Fibroblast of pulmonary artery (primary cell): ENCODE data around the gene STRN4.
"Not testable (repeated sequence)": the region's sequence is repeated elsewhere in the genome, so short reads cannot be mapped to it uniquely, and the experiment has no call there.

ENCODE experiments used
- DNase-seq: peaks from one replicate; pipeline ENCODE4 v3.0.0-alpha.2; 2010; ENCODE audit warnings: low read depth
- H3K4me3 ChIP-seq: replicated peaks from 2 replicates; pipeline ENCODE4 v1.5.1; 2011; ENCODE audit warnings: low read depth, mild to moderate bottlenecking, control low read depth, low read length, moderate library complexity
- CTCF ChIP-seq: IDR thresholded peaks from 2 replicates; pipeline ENCODE4 v1.5.1; 2011; ENCODE audit warnings: mild to moderate bottlenecking, control low read depth, low read length, inconsistent platforms; ENCODE audit errors: missing control alignments

Gene STRN4

DNA sequence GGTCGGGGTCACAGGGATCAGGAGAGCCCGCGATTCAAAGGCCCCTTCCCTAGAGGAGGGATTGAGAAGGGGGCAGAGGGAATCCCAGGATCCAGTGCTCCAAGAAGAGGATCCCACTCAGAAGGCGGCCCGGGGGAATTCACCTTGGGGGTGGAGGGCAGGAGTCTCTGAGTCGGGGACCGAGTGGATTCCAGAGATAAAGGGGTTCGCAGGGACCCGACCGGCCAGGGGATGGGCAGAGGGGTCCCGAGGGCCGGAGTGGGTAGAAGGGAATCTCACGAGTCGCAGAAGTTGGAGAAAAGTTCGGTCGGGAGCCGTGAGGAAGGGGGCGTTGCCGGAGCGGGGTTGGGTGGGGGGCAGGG, 29.6 kb downstream of the STRN4 start:
- no peak for DNase-seq
- peak overlapping the region; percentile 73 for H3K4me3 ChIP-seq
- no peak for TF ChIP-seq CTCF

DNA sequence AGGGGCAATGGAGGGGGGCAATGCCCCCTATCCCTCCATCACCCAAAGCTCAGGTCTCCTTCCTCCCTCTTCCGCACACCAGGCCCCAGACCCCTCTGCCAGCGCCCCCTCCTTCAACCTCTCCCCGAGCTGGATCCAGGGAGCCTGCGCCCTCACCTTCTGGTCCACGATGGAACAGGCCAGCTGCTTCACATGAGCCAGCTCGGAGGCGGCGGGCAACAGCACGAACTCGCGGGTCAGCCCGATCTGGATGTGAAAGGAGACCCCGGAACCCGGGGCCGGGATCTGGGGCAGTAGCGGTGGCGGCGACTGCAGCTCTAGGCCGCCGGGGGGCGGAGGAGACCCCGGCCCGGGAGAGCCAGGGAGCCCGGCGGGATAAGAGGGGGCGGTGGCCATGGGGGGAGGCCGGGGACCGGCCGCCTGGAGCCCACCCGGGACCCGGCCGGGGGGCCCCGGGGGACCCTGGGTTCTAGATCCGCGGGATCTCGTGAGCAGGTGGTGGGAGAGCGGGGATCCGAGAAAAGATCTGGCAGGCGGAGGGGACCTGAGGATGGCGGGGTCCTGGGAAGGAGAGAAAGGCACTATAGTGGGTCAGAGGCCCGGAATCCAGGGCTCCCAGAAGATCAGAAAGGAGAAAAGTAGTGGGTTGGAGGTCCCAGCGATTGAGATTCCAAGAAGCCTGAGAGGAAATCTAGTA, 30.1 kb downstream of the STRN4 start:
- DNase-seq = no peak
- peak overlapping the region; percentile 73 for H3K4me3 ChIP-seq
- TF ChIP-seq CTCF = no peak

DNA sequence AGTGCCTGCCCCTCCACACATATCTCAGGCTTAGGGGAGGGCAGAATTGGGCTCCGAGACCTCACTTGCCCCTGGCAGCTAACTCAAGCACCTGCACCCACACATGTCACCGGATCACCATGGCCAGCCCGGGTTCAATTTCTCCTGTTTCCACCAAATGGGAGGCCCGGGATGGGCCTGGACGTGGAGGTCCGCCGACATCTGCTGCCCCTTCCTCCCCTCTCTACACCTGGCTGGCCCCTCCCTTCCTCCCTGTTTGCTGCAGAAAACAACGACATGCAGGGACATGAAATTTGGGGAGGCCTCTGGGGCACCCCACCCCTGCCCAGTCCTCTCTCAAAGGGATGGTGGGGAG, 30.7 kb downstream of the STRN4 start:
- DNase-seq = no peak
- H3K4me3 ChIP-seq = peak overlapping the region; percentile 73
- no peak for TF ChIP-seq CTCF

DNA sequence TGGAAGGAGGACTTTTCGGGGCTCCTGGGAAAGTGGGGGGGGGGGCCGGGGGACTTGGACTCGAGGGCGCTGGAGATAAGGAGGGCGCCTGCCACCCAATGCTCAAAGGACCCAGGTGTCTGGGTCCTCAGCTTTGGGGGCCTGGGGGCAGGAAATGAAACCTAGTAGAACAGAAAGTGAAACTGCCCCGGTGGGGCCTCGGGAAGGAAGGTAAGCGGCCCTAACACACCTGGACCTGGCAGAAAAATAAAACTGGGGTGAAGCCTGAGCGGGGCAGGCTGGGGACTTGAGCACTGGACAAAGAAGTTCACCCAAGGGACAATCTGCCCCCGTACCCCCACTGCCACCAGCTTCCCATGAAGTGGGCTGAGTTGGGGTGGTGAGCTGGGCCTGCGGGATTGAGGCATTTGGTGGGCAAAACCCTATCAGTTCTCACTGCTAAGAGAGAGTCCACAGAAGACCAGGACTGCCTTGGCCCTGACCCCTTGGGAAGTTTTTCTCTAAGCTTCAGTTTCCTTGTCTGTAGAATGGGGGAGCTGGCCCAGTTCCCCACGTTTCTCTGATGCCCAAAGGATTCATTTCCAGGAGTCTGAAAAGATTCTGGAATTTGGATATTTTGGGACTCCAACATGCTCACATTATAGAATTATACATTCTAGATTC, 31.7 kb downstream of the STRN4 start:
- H3K4me3 ChIP-seq = peak overlapping the region; percentile 73

GRCh38 chr19:46713781-46714443, 32.3 kb downstream of the STRN4 start:
- peak overlapping the region; percentile 73 for H3K4me3 ChIP-seq
- DNase-seq = peak; percentile 88
- TF ChIP-seq CTCF = no peak

More for the DNA sequence above, 31.7 kb downstream of the STRN4 start:
- no peak for DNase-seq
- TF ChIP-seq CTCF = no peak

- peak overlapping the region; percentile 73 for H3K4me3 ChIP-seq
- DNase-seq = not testable (repeated sequence)
Measured at GRCh38 chr19:46712768-46713338, 33.4 kb downstream of the STRN4 start.

DNA sequence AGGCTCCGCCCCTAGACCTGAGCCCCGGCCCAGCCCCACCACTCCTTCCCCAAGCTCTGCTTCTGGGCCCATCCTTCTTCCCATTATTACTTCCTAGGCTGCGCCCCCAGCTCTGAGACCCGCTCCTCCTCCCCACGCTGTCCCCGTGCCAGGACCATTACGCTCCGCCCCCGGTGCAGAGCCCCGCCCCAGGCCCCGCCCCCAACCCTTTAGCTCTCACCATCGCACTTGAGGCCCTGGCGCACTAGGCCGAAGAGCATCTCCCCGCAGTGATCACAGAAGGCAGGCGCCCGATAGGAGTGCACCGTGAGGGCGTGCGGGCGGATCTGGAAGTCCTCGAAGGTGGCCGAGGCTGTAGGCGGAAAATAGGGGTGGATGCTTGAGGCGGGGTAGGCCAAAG, 35.6 kb downstream of the STRN4 start:
- DNase-seq = no peak
- no peak for TF ChIP-seq CTCF
- H3K4me3 ChIP-seq = no peak overlapping the region
